Fibroblast of skin of right quadriceps (primary cell): ENCODE results near the gene CAMTA1.

ENCODE experiments used
- DNase-seq: peaks from one replicate; pipeline ENCODE4 v3.0.0-alpha.2; 2013

Gene CAMTA1

GRCh38 chr1:7223334-7224080, 438.3 kb downstream of the CAMTA1 start:
- DNase-seq, result peak; percentile 92

- no peak for DNase-seq
Measured at GRCh38 chr1:7224081-7224534, 438.9 kb downstream of the CAMTA1 start.

GRCh38 chr1:7224644-7225043, 439.4 kb downstream of the CAMTA1 start:
- no peak for DNase-seq

GRCh38 chr1:7225711-7226505, 440.7 kb downstream of the CAMTA1 start:
- DNase-seq, result no peak

GRCh38 chr1:7227654-7228053, 442.4 kb downstream of the CAMTA1 start:
- DNase-seq, result no peak

GRCh38 chr1:7228252-7228961, 443.2 kb downstream of the CAMTA1 start:
- no peak for DNase-seq

- DNase-seq, result no peak
Measured at GRCh38 chr1:7229186-7229585, 443.9 kb downstream of the CAMTA1 start.

- DNase-seq, result peak; percentile 67
Measured at GRCh38 chr1:7229696-7230631, 444.7 kb downstream of the CAMTA1 start.

GRCh38 chr1:7232441-7233236, 447.4 kb downstream of the CAMTA1 start:
- DNase-seq, result no peak

GRCh38 chr1:7233237-7233540, 447.9 kb downstream of the CAMTA1 start:
- DNase-seq, result no peak

GRCh38 chr1:7233646-7234470, 448.6 kb downstream of the CAMTA1 start:
- DNase-seq, result no peak

GRCh38 chr1:7234471-7234755, 449.2 kb downstream of the CAMTA1 start:
- no peak for DNase-seq

- no peak for DNase-seq
Measured at GRCh38 chr1:7235871-7236517, 450.7 kb downstream of the CAMTA1 start.

- DNase-seq, result no peak
Measured at GRCh38 chr1:7236844-7237515, 451.7 kb downstream of the CAMTA1 start.

- DNase-seq, result no peak
Measured at GRCh38 chr1:7247158-7247557, 461.9 kb downstream of the CAMTA1 start.

- DNase-seq, result no peak
Measured at GRCh38 chr1:7247791-7248548, 462.7 kb downstream of the CAMTA1 start.

- DNase-seq, result no peak
Measured at GRCh38 chr1:7248549-7249199, 463.4 kb downstream of the CAMTA1 start.

GRCh38 chr1:7249516-7249915, 464.3 kb downstream of the CAMTA1 start:
- no peak for DNase-seq

- DNase-seq, result peak; percentile 33
Measured at GRCh38 chr1:7250176-7250575, 464.9 kb downstream of the CAMTA1 start.
